HG02970 (cell line): ENCODE measurements around the gene HOXA4.

Source experiments
- ATAC-seq: cut with Tn5 transposase; IDR thresholded peaks from one replicate; pipeline ENCODE4 v1.9.1; 2021; ENCODE audit warnings: mild to moderate bottlenecking, moderate library complexity, moderate number of reproducible peaks; ENCODE audit not compliant: unreplicated experiment, low FRiP score

The HOXA4 gene

GRCh38 chr7:27148756-27149641 is 18.4 kb upstream of the HOXA4 start:
- ATAC-seq: no peak

- no peak for ATAC-seq
Measured at GRCh38 chr7:27148031-27148755, 17.6 kb upstream of the HOXA4 start.

GRCh38 chr7:27147199-27148030 is 16.9 kb upstream of the HOXA4 start, which contains the start of gene HOXA6:
Gene HOXA6 (minus strand): TSS chr7:27147774. CDS start chr7:27147749, 25 bp downstream.
- no peak for ATAC-seq

GRCh38 chr7:27146491-27147198 is 16.1 kb upstream of the HOXA4 start:
- ATAC-seq: no peak

- ATAC-seq: no peak
Measured at GRCh38 chr7:27145914-27146412, 15.4 kb upstream of the HOXA4 start.

GRCh38 chr7:27145165-27145913 is 14.8 kb upstream of the HOXA4 start:
- no peak for ATAC-seq

- ATAC-seq: no peak
Measured at GRCh38 chr7:27144781-27145164, 14.2 kb upstream of the HOXA4 start.

- no peak for ATAC-seq
Measured at GRCh38 chr7:27143950-27144780, 13.6 kb upstream of the HOXA4 start.

GRCh38 chr7:27143023-27143949 is 12.7 kb upstream of the HOXA4 start, which contains the start of gene HOXA5:
Gene HOXA5 (minus strand): TSS chr7:27143681. CDS start chr7:27143607, 74 bp downstream.
- no peak for ATAC-seq

- no peak for ATAC-seq
Measured at GRCh38 chr7:27142580-27143022, 12.0 kb upstream of the HOXA4 start.

GRCh38 chr7:27141923-27142579 is 11.5 kb upstream of the HOXA4 start:
- ATAC-seq: no peak

GRCh38 chr7:27141137-27141922 is 10.8 kb upstream of the HOXA4 start:
- ATAC-seq: no peak

GRCh38 chr7:27140126-27140857 is 9.7 kb upstream of the HOXA4 start:
- ATAC-seq: no peak

GRCh38 chr7:27139334-27140125 is 9.0 kb upstream of the HOXA4 start:
- no peak for ATAC-seq
